ENCODE results near the gene LARP6. TPM values are rescaled to one million over a fixed set of nuclear protein-coding genes. Genes with fewer than 3 reads are reported as not detected.

LARP6 gene
- polyA plus RNA-seq, 2 of the 4 experiments (the other 2 are of a cell fraction): 57.2 to 158 TPM

DNA sequence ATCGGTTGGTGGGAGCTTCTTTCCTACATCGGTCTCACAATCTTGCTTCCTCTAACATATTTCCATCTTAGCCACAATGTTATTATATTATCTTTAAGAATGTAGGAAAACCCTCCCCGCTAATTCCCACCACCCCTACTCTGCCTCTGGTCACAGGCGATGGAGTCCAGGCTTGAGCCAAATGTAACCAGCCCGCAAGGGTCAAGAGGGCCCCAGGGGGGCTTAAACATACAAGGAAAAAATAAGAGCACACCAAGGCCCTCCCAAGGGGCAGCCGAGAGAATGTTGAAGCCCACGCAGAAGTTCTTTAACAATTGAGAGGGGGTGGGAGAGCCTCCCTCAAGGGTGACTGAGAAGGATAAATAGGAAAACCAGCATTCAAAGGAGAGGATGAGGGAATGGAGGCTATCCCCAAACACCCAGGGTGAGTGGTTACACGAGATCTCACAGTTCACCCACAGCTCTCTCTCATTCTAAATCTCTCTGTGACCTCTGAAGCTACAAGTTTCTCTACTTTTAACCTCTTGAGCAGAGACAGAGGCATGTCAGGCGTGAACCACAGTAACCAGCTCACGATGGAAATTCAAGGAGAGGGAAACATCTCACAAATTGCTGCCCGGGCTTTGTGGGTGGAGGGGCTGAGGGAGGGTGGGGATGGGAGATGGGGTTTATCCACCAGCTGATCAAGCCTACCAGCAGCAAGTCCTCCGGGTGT, 59.2 kb downstream of the LARP6 start:
- peak overlapping the region; percentile 83 to 93 for H3K27ac ChIP-seq
- DNase-seq (ENCODE audit: low read depth in 1 of 2, low spot score in 1 of 2): no peak
- CTCF ChIA-PET: interaction anchor here (0.7 to 15.4 kb wide), 12 partner anchors 17 to 1007 kb away, joined by 3 to 274 read pairs (median 3); partner anchors contain the start of gene UACA
- FAIRE-seq: no peak
- 56% methylated on average over 12 of the region's 12 CpGs for WGBS (ENCODE audit: missing lambda C conversion rate)
- H3K4me1 ChIP-seq: peaks cover 70% of the 10 kb centered on the region
- H3K9me3 ChIP-seq: no peaks in the 10 kb centered on the region
- H3K4me2 ChIP-seq: peak overlapping the region; percentile 80
- no peak for TF ChIP-seq RCOR1 (IDR thresholded peaks at IDR 0.05; ENCODE audit: low read depth, low read length)
- TF ChIP-seq JUNB (IDR thresholded peaks at IDR 0.05): no peak
- TF ChIP-seq E2F6 (IDR thresholded peaks at IDR 0.05; ENCODE audit: borderline replicate concordance, low read depth): no peak
- no peak for TF ChIP-seq MAFK (IDR thresholded peaks at IDR 0.05; ENCODE audit: partially characterized antibody)
- no peak for TF ChIP-seq ELK1 (IDR thresholded peaks at IDR 0.05; ENCODE audit: low read depth, low read length)
- TF ChIP-seq KDM1A (IDR thresholded peaks at IDR 0.05; ENCODE audit: low read depth): no peak
- POLR2A ChIA-PET: interaction anchor here (0.5 to 1.7 kb wide), 8 partner anchors 16 to 85 kb away, joined by 3 to 9 read pairs (median 4); partner anchors contain the start of genes LARP6 and UACA
- 0 out of 3 replicates have a peak overlapping the region, but pooled peaks have one; percentile 11 for H3K4me3 ChIP-seq
- ATAC-seq: peak; percentile 45 to 48; a peak in 5 of 6 replicates

GRCh38 chr15:70793694-70794093, 60.3 kb downstream of the LARP6 start:
- POLR2A ChIA-PET: no interaction called here
- peak overlapping the region; percentile 83 to 93 for H3K27ac ChIP-seq
- no peaks in the 10 kb centered on the region for H3K9me3 ChIP-seq
- TF ChIP-seq NPAS2 (CRISPR knock-in tag; IDR thresholded peaks at IDR 0.05; ENCODE audit: borderline replicate concordance): no peak
- TF ChIP-seq CEBPB (IDR thresholded peaks at IDR 0.05): no peak
- TF ChIP-seq RARB (CRISPR knock-in tag; IDR thresholded peaks at IDR 0.05): no peak
- no peak for TF ChIP-seq ZFP36 (IDR thresholded peaks at IDR 0.05; ENCODE audit: borderline replicate concordance, partially characterized antibody)
- TF ChIP-seq, protein P1, sequence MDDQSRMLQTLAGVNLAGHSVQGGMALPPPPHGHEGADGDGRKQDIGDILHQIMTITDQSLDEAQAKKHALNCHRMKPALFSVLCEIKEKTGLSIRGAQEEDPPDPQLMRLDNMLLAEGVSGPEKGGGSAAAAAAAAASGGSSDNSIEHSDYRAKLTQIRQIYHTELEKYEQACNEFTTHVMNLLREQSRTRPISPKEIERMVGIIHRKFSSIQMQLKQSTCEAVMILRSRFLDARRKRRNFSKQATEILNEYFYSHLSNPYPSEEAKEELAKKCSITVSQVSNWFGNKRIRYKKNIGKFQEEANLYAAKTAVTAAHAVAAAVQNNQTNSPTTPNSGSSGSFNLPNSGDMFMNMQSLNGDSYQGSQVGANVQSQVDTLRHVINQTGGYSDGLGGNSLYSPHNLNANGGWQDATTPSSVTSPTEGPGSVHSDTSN (IDR thresholded peaks at IDR 0.05): no peak
- TF ChIP-seq CHD2 (IDR thresholded peaks at IDR 0.05; ENCODE audit: low read length, partially characterized antibody): no peak
- TF ChIP-seq MAFK (IDR thresholded peaks at IDR 0.05; ENCODE audit: partially characterized antibody): no peak
- no peak for TF ChIP-seq RFX5 (IDR thresholded peaks at IDR 0.05)
- TF ChIP-seq JUN (IDR thresholded peaks at IDR 0.05): no peak
- no peak for TF ChIP-seq MYC (IDR thresholded peaks at IDR 0.05; ENCODE audit: borderline replicate concordance, low read length)
- TF ChIP-seq ZSCAN20 (CRISPR knock-in tag; IDR thresholded peaks at IDR 0.05): no peak
- WGBS (ENCODE audit: missing lambda C conversion rate): 90% methylated on average over 6 of the region's 6 CpGs
- FAIRE-seq (no peak), DNase-seq (ENCODE audit: low read depth in 1 of 2, low spot score in 1 of 2) (no peak), ATAC-seq (no peak)
- no peak overlapping the region for H3K4me3 ChIP-seq
- H3K4me1 ChIP-seq: peaks cover 77% of the 10 kb centered on the region
- peak overlapping the region; percentile 80; the same call in 1 of the 3 replicates for H3K4me2 ChIP-seq
- CTCF ChIA-PET: interaction anchor here (0.6 to 15.4 kb wide), 11 partner anchors 10 to 1008 kb away, joined by 3 to 274 read pairs (median 3); no protein-coding TSS in a partner anchor

- H3K4me1 ChIP-seq: peaks cover 90% of the 10 kb centered on the region
- peak overlapping the region; percentile 66 for H3K4me2 ChIP-seq
- POLR2A ChIA-PET: interaction anchor here (0.9 kb wide), 1 partner anchor 29 kb away, joined by 3 read pairs; the partner anchor contains the start of gene UACA
- FAIRE-seq (peak; percentile 99), DNase-seq (ENCODE audit: low read depth in 1 of 2, low spot score in 1 of 2) (peak; percentile 71 to 80), ATAC-seq (peak; percentile 22 to 42; a peak in 4 of 6 replicates)
- WGBS (ENCODE audit: missing lambda C conversion rate): 2% methylated on average over 2 of the region's 2 CpGs
- CTCF ChIA-PET: interaction anchor here (0.8 to 15.4 kb wide), 9 partner anchors 9 to 76 kb away, joined by 3 to 274 read pairs (median 5); no protein-coding TSS in a partner anchor
- no peaks in the 10 kb centered on the region for H3K9me3 ChIP-seq
- H3K27ac ChIP-seq: peak overlapping the region; percentile 83 to 93
- no peak overlapping the region for H3K4me3 ChIP-seq
- TF ChIP-seq, protein P2, sequence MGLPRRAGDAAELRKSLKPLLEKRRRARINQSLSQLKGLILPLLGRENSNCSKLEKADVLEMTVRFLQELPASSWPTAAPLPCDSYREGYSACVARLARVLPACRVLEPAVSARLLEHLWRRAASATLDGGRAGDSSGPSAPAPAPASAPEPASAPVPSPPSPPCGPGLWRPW (IDR thresholded peaks at IDR 0.05): no peak
- TF ChIP-seq, protein P3, sequence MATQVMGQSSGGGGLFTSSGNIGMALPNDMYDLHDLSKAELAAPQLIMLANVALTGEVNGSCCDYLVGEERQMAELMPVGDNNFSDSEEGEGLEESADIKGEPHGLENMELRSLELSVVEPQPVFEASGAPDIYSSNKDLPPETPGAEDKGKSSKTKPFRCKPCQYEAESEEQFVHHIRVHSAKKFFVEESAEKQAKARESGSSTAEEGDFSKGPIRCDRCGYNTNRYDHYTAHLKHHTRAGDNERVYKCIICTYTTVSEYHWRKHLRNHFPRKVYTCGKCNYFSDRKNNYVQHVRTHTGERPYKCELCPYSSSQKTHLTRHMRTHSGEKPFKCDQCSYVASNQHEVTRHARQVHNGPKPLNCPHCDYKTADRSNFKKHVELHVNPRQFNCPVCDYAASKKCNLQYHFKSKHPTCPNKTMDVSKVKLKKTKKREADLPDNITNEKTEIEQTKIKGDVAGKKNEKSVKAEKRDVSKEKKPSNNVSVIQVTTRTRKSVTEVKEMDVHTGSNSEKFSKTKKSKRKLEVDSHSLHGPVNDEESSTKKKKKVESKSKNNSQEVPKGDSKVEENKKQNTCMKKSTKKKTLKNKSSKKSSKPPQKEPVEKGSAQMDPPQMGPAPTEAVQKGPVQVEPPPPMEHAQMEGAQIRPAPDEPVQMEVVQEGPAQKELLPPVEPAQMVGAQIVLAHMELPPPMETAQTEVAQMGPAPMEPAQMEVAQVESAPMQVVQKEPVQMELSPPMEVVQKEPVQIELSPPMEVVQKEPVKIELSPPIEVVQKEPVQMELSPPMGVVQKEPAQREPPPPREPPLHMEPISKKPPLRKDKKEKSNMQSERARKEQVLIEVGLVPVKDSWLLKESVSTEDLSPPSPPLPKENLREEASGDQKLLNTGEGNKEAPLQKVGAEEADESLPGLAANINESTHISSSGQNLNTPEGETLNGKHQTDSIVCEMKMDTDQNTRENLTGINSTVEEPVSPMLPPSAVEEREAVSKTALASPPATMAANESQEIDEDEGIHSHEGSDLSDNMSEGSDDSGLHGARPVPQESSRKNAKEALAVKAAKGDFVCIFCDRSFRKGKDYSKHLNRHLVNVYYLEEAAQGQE (IDR thresholded peaks at IDR 0.05): no peak
- TF ChIP-seq HEYL (CRISPR knock-in tag; IDR thresholded peaks at IDR 0.05): no peak
- TF ChIP-seq, protein P1 (IDR thresholded peaks at IDR 0.05): no peak
- TF ChIP-seq, protein P4, sequence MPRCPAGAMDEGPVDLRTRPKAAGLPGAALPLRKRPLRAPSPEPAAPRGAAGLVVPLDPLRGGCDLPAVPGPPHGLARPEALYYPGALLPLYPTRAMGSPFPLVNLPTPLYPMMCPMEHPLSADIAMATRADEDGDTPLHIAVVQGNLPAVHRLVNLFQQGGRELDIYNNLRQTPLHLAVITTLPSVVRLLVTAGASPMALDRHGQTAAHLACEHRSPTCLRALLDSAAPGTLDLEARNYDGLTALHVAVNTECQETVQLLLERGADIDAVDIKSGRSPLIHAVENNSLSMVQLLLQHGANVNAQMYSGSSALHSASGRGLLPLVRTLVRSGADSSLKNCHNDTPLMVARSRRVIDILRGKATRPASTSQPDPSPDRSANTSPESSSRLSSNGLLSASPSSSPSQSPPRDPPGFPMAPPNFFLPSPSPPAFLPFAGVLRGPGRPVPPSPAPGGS (IDR thresholded peaks at IDR 0.05): 0 out of 3 replicates have a peak, but pooled peaks have one; percentile 44
Observed at GRCh38 chr15:70792171-70792573, 61.8 kb downstream of the LARP6 start.
